ENCODE data around the gene PLEKHJ1.

GRCh38 chr19:2283835-2284507, 47.8 kb upstream of the PLEKHJ1 start:
- TF ChIP-seq TAF1 (IDR thresholded peaks at IDR 0.05; ENCODE audit: borderline replicate concordance, low read depth, low read length) (no peak), USF1 (IDR thresholded peaks at IDR 0.05; ENCODE audit: borderline replicate concordance, low read depth) (no peak), EZH2phosphoT487 (IDR thresholded peaks at IDR 0.05; ENCODE audit: borderline replicate concordance, low read depth) (no peak), FOXM1 (IDR thresholded peaks at IDR 0.05; ENCODE audit: low read depth) (no peak), ELF1 (IDR thresholded peaks at IDR 0.05) (no peak), MXI1 (IDR thresholded peaks at IDR 0.05; ENCODE audit: low read depth, low read length) (no peak), CTCF (IDR thresholded peaks at IDR 0.05) (no peak)
